ENCODE results near the gene ZNF142. TPM values are rescaled to one million over a fixed set of nuclear protein-coding genes. Genes with fewer than 3 reads are reported as not detected.

Gene ZNF142
- total RNA-seq, 1 experiment from 2014 or later, result 35.5 TPM

GRCh38 chr2:218664653-218665052, 5.2 kb upstream of the ZNF142 start:
- H3K9me3 ChIP-seq (ENCODE audit: low read length), result no peaks in the 10 kb centered on the region
- no peak overlapping the region for H3K9ac ChIP-seq (ENCODE audit: low read length)
- H4K20me1 ChIP-seq (ENCODE audit: low read length), result no peaks in the 10 kb centered on the region
- peaks cover 38% of the 10 kb centered on the region for H3K36me3 ChIP-seq (ENCODE audit: low read depth, low read length)
- H3F3A ChIP-seq (ENCODE audit: low read length, unreplicated experiment), result no peaks in the 10 kb centered on the region
- intact Hi-C loops (cut with micrococcal nuclease), result no loop called here
- H2AFZ ChIP-seq (ENCODE audit: low read length), result no peak overlapping the region
- H3K4me3 ChIP-seq (ENCODE audit: low read length), result no peak overlapping the region
- H3K27me3 ChIP-seq (ENCODE audit: low read length), result no peaks in the 10 kb centered on the region
- ChIA-PET POLR2A (ENCODE audit: unreplicated experiment) (no interaction called here), CTCF (no interaction called here)
- no peak for TF ChIP-seq EZH2 (IDR thresholded peaks at IDR 0.05; ENCODE audit: low read length, unreplicated experiment)
- no peak overlapping the region for H3K27ac ChIP-seq (ENCODE audit: low read length)
- no peak for DNase-seq
- no peak overlapping the region for H3K4me2 ChIP-seq (ENCODE audit: low read length)
- H3K4me1 ChIP-seq (ENCODE audit: insufficient read depth, low read length), result peaks cover 11% of the 10 kb centered on the region
- ATAC-seq, result no peak
- no TSS peak for BruUV-seq (replicated peaks)
- H3K9me2 ChIP-seq (replicated peaks; ENCODE audit: low read length), result no peaks in the 10 kb centered on the region
- peaks cover 29% of the 10 kb centered on the region for H3K79me2 ChIP-seq (ENCODE audit: low read length)

GRCh38 chr2:218663901-218664300, 4.5 kb upstream of the ZNF142 start:
- ATAC-seq, result no peak
- no peak overlapping the region for H3K4me2 ChIP-seq (ENCODE audit: low read length)
- no peaks in the 10 kb centered on the region for H3K9me2 ChIP-seq (replicated peaks; ENCODE audit: low read length)
- no peak overlapping the region for H3K27ac ChIP-seq (ENCODE audit: low read length)
- POLR2A ChIA-PET (ENCODE audit: unreplicated experiment), result no interaction called here
- H3K9me3 ChIP-seq (ENCODE audit: low read length), result no peaks in the 10 kb centered on the region
- peaks cover 28% of the 10 kb centered on the region for H3K79me2 ChIP-seq (ENCODE audit: low read length)
- no peaks in the 10 kb centered on the region for H4K20me1 ChIP-seq (ENCODE audit: low read length)
- DNase-seq, result no peak
- intact Hi-C loops (cut with micrococcal nuclease), result no loop called here
- no TSS peak for BruUV-seq (replicated peaks)
- H3K9ac ChIP-seq (ENCODE audit: low read length), result no peak overlapping the region
- TF ChIP-seq CTCF (conservative IDR thresholded peaks at IDR 0.05; ENCODE audit: low read depth, low read length) (no peak), EZH2 (IDR thresholded peaks at IDR 0.05; ENCODE audit: low read length, unreplicated experiment) (no peak), EZH2phosphoT487 (IDR thresholded peaks at IDR 0.05; ENCODE audit: borderline replicate concordance, low read length) (no peak)
- H3K4me1 ChIP-seq (ENCODE audit: insufficient read depth, low read length), result peaks cover 11% of the 10 kb centered on the region
- no peak overlapping the region for H2AFZ ChIP-seq (ENCODE audit: low read length)
- H3K4me3 ChIP-seq (ENCODE audit: low read length), result no peak overlapping the region
- CTCF ChIA-PET, result no interaction called here
- H3K27me3 ChIP-seq (ENCODE audit: low read length), result no peaks in the 10 kb centered on the region
- peaks cover 38% of the 10 kb centered on the region for H3K36me3 ChIP-seq (ENCODE audit: low read depth, low read length)
- no peaks in the 10 kb centered on the region for H3F3A ChIP-seq (ENCODE audit: low read length, unreplicated experiment)

- no peak for TF ChIP-seq EZH2phosphoT487 (IDR thresholded peaks at IDR 0.05; ENCODE audit: borderline replicate concordance, low read length)
- no peak for TF ChIP-seq EZH2 (IDR thresholded peaks at IDR 0.05; ENCODE audit: low read length, unreplicated experiment)
- no peak for TF ChIP-seq CTCF (conservative IDR thresholded peaks at IDR 0.05; ENCODE audit: low read depth, low read length)
- CTCF ChIA-PET, result no interaction called here
Observed at GRCh38 chr2:218662827-218663226, 3.4 kb upstream of the ZNF142 start.

More at GRCh38 chr2:218662827-218663226, 3.4 kb upstream of the ZNF142 start:
- Histone ChIP-seq H4K20me1 (ENCODE audit: low read length) (no peaks in the 10 kb centered on the region), H3K4me3 (ENCODE audit: low read length) (no peak overlapping the region), H2AFZ (ENCODE audit: low read length) (no peak overlapping the region), H3K4me2 (ENCODE audit: low read length) (no peak overlapping the region), H3F3A (ENCODE audit: low read length, unreplicated experiment) (no peaks in the 10 kb centered on the region), H3K9ac (ENCODE audit: low read length) (no peak overlapping the region), H3K79me2 (ENCODE audit: low read length) (peaks cover 34% of the 10 kb centered on the region), H3K27ac (ENCODE audit: low read length) (no peak overlapping the region), H3K9me2 (replicated peaks; ENCODE audit: low read length) (no peaks in the 10 kb centered on the region), H3K27me3 (ENCODE audit: low read length) (no peaks in the 10 kb centered on the region), H3K36me3 (ENCODE audit: low read depth, low read length) (peaks cover 36% of the 10 kb centered on the region), H3K4me1 (ENCODE audit: insufficient read depth, low read length) (peaks cover 18% of the 10 kb centered on the region), H3K9me3 (ENCODE audit: low read length) (no peaks in the 10 kb centered on the region)
- DNase-seq (no peak), ATAC-seq (no peak)
- BruUV-seq (replicated peaks), result no TSS peak
- intact Hi-C loops (cut with micrococcal nuclease), result no loop called here
- POLR2A ChIA-PET (ENCODE audit: unreplicated experiment), result no interaction called here
